GM19395 (cell line): Measurements from ENCODE around the gene CSF3.

ENCODE experiments used
- ATAC-seq: cut with Tn5 transposase; IDR thresholded peaks from one replicate; pipeline ENCODE4 v1.9.1; 2021; ENCODE audit warnings: mild to moderate bottlenecking, moderate library complexity; ENCODE audit not compliant: unreplicated experiment

Gene CSF3, protein sequence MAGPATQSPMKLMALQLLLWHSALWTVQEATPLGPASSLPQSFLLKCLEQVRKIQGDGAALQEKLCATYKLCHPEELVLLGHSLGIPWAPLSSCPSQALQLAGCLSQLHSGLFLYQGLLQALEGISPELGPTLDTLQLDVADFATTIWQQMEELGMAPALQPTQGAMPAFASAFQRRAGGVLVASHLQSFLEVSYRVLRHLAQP

GRCh38 chr17:40015005-40015997, at the start of gene CSF3:
Gene CSF3, plus strand, starts transcription at chr17:40015440. Its CDS starts 35 bp downstream, at chr17:40015475.
- no peak for ATAC-seq

DNA sequence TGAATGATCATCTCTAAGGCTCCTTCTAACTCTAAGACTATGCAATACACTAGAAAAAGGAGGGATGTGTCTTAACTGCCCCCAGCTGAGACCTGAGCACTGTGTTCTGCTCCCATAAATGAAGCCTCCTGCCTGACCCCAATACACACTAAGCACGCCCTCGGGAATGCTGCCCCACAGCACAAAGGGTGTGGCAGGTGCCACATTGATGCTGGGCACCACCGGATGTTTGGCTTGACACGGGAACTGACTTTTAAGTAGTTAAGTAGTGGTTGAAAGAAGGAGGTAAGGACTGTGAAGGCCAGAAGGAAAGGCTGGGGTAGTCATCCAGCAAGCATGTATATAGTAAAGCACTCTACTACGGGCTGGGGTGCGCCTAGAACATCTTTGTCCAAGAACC, 48.5 kb upstream of the CSF3 start:
- ATAC-seq: no peak

DNA sequence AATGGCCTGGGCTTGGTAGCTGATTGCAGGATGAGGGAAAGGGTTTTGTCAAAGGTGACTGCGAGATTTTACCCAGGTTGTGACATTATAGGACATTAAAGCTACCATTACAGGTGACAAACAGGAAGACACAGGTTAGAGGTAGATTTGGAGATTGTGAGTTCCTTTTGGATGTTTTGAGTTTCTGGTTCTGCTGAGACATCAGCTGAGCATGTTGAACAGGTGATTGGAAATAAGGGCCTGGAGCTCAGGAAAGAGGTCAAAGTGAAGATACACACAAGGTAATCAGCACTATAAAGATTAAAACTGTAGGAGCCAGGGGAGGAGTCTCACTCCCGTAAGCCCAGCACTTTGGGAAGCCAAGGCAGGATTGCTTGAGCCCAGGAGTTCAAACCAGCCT, 46.5 kb upstream of the CSF3 start:
- no peak for ATAC-seq

- no peak for ATAC-seq
Measured at GRCh38 chr17:39969375-39969774, 45.9 kb upstream of the CSF3 start.

GRCh38 chr17:39970157-39970692, 45.0 kb upstream of the CSF3 start:
- no peak for ATAC-seq

- no peak for ATAC-seq
Measured at GRCh38 chr17:39971076-39971603, 44.1 kb upstream of the CSF3 start.

DNA sequence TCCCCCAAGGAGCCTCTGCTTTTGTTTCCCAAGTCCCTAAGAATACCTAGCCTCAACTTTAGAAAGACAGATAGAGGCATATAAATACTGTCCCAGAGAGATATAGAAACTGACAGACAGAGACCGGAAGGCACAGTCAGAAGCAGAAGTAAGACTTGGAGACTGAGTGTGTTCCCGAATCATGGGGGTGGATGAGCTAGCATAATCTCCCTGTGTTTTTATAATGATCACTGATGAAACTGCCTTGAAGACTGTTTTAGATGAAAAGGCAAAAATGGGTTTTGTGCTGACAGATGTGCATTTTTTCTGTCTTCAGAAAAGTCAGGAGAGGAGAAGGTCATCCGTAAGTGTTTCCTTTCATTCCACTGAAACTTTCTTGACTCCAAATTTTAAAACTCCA, 43.0 kb upstream of the CSF3 start:
- ATAC-seq: no peak

DNA sequence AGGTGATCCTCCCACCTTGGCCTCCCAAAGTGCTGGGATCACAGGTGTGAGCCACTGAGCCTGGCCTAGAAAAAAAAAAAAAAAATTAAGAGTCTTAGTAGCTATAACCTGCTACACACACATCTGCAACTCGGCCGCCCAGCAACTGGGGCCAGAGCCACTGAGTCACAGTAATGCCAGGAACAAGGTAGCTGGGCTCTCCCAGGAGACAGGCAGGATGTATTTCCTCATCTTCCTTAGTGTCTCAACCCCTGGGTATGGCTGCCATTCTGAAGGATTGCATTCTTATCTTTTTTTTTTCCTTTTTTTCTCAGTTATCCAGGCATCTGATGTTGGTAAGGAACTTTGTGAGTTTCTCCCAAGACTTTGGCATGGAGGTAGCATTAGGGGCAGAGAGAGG, 41.7 kb upstream of the CSF3 start:
- ATAC-seq: no peak

DNA sequence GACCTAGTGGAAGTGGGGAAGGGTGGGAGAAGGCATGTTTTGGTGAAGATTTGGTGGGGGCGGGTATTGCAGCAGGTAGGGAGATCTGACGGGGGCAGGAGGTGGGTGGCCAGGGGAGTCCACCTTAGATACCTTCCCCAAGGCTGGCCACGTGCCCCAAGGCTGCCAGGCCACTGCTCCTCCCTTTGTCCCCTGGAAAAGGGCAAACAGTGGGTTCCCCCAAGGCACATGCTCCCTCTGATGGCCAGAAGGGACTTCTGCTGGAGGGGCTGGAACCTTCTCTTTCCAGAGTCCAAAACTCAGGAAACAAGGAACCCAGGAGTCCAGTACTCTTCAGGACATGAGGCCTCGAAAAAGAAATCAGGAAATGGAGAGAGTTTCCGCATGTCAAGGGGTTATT, 40.8 kb upstream of the CSF3 start:
- no peak for ATAC-seq

- ATAC-seq: no peak
Measured at GRCh38 chr17:39975801-39976200, 39.4 kb upstream of the CSF3 start.

- ATAC-seq: no peak
Measured at GRCh38 chr17:39979016-39979670, 36.1 kb upstream of the CSF3 start.

DNA sequence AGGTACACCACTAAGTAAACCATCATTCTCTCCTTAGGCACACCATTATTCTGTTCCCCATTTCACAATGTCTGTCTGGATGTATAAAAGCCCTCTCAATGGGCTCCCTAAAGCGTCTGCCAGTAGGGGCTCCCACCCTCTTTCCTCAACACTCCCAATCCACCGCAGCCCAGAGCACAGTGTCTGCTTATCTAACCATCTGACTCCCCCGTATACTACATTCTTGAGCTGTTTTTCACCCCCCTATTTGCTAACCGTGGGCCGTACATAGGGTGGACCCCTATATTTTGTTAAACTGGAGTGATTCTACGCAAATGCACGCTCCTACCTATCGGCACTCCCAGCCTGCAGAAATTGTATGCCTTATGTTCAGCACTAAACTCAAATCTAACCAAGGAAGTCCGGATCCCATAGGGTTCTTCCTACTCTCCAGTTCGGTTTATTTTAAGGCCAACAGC, 35.3 kb upstream of the CSF3 start:
- peak; percentile 23 for ATAC-seq

- ATAC-seq: peak; percentile 96
Measured at GRCh38 chr17:39980351-39981206, 34.7 kb upstream of the CSF3 start, which contains the start of gene PSMD3. Gene PSMD3, plus strand, starts transcription at chr17:39980807. Its CDS starts 164 bp downstream, at chr17:39980971.

GRCh38 chr17:39981207-39981741, 34.0 kb upstream of the CSF3 start:
- no peak for ATAC-seq

GRCh38 chr17:39981766-39982375, 33.4 kb upstream of the CSF3 start:
- no peak for ATAC-seq

DNA sequence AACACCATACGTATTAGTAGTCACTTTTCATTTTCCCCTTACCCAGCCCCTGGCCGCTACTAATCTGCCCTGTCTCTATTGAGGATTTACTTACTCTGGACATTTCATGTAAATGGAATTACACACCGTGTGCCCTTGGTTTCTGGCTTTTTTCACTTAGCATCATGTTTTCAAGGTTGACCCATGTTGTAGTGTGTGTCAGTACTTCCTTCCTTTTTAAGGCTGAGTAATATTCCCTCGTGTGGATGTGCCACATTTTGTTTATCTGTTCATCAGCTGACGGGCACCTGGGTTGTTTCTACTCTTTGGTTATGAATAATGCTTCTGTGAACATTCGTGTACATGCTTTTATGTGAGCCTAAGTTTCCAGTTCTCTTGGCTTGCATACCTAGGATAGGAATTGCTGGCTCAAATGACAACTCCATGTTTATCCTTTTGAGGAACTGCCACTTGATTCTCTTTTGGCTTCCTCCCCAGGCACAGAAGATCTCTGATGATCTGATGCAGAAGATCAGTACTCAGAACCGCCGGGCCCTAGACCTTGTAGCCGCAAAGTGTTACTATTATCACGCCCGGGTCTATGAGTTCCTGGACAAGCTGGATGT, 26.9 kb upstream of the CSF3 start:
- ATAC-seq: no peak

DNA sequence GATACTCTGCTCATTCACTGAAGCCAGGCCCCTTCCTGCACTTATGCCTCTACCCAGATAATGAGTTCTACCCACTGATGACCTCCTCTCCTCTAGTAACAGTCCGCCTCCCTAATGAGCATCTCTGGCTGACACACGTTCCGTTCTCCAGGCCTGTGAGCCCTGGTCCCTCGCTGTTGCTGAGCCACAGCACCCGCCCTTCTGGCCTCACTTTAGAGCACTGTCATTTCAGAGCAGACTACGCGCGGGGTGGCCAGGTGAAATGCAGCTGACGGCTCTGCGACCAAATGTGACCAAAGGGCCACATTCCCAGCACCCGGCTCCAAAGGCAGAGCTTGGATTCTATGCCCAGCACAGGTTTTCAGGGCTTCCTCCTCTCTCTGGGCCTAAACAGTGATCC, 20.8 kb upstream of the CSF3 start:
- no peak for ATAC-seq

DNA sequence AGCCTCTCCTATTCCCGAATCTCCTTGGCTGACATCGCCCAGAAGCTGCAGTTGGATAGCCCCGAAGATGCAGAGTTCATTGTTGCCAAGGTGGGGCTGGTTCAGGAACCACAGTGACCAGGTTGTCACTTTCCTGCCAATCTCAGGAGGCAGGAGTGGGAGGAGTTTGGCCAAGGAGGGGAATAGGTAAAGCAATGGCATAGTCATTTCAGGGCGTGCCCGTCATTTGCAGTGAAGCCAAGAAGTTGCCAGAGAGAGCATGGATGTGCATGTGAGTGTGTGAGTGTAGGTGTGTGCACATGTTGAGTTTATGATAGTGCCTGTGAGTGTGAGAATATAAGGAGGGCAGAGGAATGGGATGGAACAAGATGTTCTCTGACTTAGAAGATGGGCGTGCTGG, 19.8 kb upstream of the CSF3 start:
- ATAC-seq: no peak

GRCh38 chr17:39996162-39996561, 19.1 kb upstream of the CSF3 start:
- ATAC-seq: no peak
